WTC11 (cell line): Measurements from ENCODE around the gene TENT5A.

ENCODE experiments used
- ATF2 ChIP-seq: sonication (generic); formaldehyde crosslinking; IDR thresholded peaks from 2 replicates; pipeline ENCODE4 v1.8.1; 2022; ENCODE audit warnings: low read depth, missing genetic modification reagents, borderline replicate concordance
- CTCF ChIP-seq: fragments of 200-600 bp; IDR thresholded peaks from 2 replicates; pipeline ENCODE4 v1.8.0; 2022; ENCODE audit warnings: antibody characterized with exemption
- E2F1 ChIP-seq: sonication (generic); formaldehyde crosslinking; IDR thresholded peaks from 2 replicates; pipeline ENCODE4 v1.8.0; 2022; ENCODE audit warnings: mild to moderate bottlenecking, missing genetic modification reagents
- ELF4 ChIP-seq: sonication (generic); formaldehyde crosslinking; IDR thresholded peaks from 2 replicates; pipeline ENCODE4 v1.8.1; 2022; ENCODE audit warnings: low read depth, mild to moderate bottlenecking, moderate library complexity, missing genetic modification reagents
- KAT7 ChIP-seq: sonication (generic); formaldehyde crosslinking; IDR thresholded peaks from 2 replicates; pipeline ENCODE4 v1.8.1; 2023; ENCODE audit warnings: missing genetic modification reagents, mild to moderate bottlenecking, borderline replicate concordance
- PRDM15 ChIP-seq: sonication (generic); formaldehyde crosslinking; IDR thresholded peaks from 2 replicates; pipeline ENCODE4 v1.8.0; 2022; ENCODE audit warnings: missing genetic modification reagents
- ZNF532 ChIP-seq: fragments of 250-450 bp; sonication (Bioruptor Pico); IDR thresholded peaks from 2 replicates; pipeline ENCODE4 v1.9.0; 2021; ENCODE audit warnings: mild to moderate bottlenecking, borderline replicate concordance

GRCh38 chr6:81747327-81747726 is 5.2 kb downstream of the TENT5A start:
- TF ChIP-seq E2F1 = no peak
- TF ChIP-seq ELF4 = no peak
- TF ChIP-seq CTCF = no peak
- TF ChIP-seq PRDM15 (CRISPR knock-in tag) = no peak
- TF ChIP-seq ZNF532 (CRISPR knock-in tag) = no peak
- TF ChIP-seq ATF2 (CRISPR knock-in tag) = no peak
- TF ChIP-seq KAT7 (CRISPR knock-in tag) = no peak
